SK-N-MC (cell line): ENCODE results near the gene CTBP2.

ENCODE experiments used
- EZH2 ChIP-seq: fragments of 200-600 bp; sonication (generic); IDR thresholded peaks from one replicate; pipeline ENCODE4 v1.6.1; 2017; ENCODE audit warnings: antibody characterized with exemption
- FOXP2 ChIP-seq: optimal IDR thresholded peaks from 2 replicates; pipeline ENCODE3; 2011; ENCODE audit warnings: mild to moderate bottlenecking, moderate library complexity; ENCODE audit not compliant: insufficient read depth; ENCODE audit errors: extremely low read length, control extremely low read depth
- POLR2AphosphoS5 ChIP-seq: IDR thresholded peaks from 2 replicates; pipeline ENCODE4 v1.6.1; 2012; ENCODE audit warnings: mild to moderate bottlenecking, low read depth, low read length, borderline replicate concordance

DNA sequence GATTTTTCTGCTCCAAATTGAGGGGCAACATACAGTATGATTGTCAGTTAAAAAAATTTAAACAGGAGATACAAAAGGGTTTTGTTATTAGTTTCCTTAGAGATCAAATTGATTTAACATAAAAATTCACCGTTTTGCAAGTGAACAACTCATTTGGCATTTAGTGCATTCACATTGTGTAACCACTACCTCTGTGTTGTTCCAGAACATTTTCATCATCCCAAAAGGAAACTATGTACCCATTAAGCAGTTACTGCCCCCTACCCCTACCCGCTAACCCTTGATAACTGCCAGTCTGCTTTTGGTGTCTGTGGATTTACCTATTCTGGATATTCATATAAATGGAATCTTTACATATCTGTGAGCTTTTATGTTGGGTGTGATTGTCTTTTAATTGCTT, 215.4 kb downstream of the CTBP2 start:
- TF ChIP-seq EZH2 = no peak
- TF ChIP-seq POLR2AphosphoS5 = no peak
- no peak for TF ChIP-seq FOXP2
